Measurements from ENCODE around the gene FBN1. TPM values are rescaled to one million over a fixed set of nuclear protein-coding genes. Genes with fewer than 3 reads are reported as not detected.

FBN1 gene
- total RNA-seq, 6 experiments from 2014 or later: 1.7 to 12.0 (median 8.7) TPM

DNA sequence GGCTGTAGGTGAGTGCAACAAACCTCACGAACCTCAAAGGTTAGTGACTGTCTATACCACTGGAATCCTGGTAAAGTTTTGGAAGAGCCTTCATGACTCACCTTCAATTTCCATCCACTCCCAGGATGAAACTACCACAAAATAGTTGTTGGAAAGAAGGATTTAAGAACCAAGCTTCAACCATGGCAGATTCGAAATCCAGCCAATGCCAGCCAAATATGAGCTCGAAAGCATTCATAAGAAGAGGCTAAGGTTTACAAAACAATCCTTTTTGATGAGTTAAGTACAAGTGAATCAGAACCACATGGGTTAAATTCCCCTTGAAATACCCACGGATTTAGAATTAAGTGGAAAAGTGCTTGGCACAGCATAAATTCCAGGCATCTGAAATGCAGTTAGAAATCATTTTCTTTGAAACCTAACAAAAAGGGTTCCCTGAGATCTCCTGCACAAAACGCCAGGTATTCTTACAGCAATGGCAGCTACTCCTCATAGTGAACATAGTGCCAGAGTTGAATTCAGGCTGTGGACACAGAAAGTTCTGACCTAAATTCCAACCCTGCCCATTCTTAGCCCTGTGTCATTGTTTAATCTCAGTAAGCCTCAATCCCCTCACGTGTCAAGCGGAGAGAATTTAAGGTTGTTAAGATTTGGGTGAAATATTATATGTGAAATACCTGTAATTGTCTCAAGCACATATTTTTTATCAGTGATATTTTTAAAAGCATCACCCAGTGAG is 89.2 kb downstream of the FBN1 start:
- Histone ChIP-seq H3K4me3 (no peak overlapping the region), H3K4me1 (no peaks in the 10 kb centered on the region), H3K36me3 (no peaks in the 10 kb centered on the region), H3K9me3 (no peaks in the 10 kb centered on the region), H3K27me3 (no peaks in the 10 kb centered on the region), H3K27ac (no peak overlapping the region)
- ATAC-seq: no peak
- DNase-seq: no peak
- TF ChIP-seq POLR2A (IDR thresholded peaks at IDR 0.05): no peak
- TF ChIP-seq, protein P1, sequence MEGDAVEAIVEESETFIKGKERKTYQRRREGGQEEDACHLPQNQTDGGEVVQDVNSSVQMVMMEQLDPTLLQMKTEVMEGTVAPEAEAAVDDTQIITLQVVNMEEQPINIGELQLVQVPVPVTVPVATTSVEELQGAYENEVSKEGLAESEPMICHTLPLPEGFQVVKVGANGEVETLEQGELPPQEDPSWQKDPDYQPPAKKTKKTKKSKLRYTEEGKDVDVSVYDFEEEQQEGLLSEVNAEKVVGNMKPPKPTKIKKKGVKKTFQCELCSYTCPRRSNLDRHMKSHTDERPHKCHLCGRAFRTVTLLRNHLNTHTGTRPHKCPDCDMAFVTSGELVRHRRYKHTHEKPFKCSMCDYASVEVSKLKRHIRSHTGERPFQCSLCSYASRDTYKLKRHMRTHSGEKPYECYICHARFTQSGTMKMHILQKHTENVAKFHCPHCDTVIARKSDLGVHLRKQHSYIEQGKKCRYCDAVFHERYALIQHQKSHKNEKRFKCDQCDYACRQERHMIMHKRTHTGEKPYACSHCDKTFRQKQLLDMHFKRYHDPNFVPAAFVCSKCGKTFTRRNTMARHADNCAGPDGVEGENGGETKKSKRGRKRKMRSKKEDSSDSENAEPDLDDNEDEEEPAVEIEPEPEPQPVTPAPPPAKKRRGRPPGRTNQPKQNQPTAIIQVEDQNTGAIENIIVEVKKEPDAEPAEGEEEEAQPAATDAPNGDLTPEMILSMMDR (IDR thresholded peaks at IDR 0.05): no peak
- intact Hi-C loops (cut with DNase I): no loop called here
- WGBS (ENCODE audit: insufficient coverage, low coverage, low lambda C conversion rate, missing lambda C conversion rate): 70% methylated on average over 7 of the region's 7 CpGs

DNA sequence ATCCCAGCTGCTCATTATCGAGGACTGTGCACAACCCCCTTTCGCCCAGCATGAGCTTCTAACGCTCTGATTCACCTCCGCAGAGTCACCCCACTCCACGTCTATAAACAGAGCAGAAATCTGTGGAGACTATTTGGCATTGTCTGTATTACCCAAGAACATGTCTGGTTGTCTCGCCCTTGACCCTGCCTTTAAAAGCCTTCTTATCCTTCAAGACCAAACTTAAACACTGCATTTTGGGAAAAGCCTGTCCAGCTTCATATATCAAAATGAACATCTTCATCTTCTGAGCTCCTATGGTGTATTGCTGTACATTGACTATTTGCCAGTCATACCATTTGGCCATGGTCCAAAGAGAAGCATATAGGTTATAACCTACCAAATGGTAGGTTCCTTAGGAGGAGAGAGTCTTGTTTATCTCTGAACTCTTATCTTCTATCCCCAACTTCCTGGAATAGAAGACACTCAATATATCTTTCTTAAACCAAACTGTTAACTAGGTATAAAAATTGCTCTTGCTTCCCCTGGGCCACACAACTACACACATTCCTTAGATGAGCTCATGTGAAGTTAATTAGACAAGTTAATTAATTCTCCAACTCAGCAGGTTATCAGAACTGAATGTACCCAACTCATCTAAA is 90.1 kb downstream of the FBN1 start:
- H3K36me3 ChIP-seq: no peaks in the 10 kb centered on the region
- TF ChIP-seq POLR2A (IDR thresholded peaks at IDR 0.05): no peak
- TF ChIP-seq, protein P1 (IDR thresholded peaks at IDR 0.05): no peak
- H3K27me3 ChIP-seq: no peaks in the 10 kb centered on the region
- 61% methylated on average over 5 of the region's 6 CpGs for WGBS (ENCODE audit: insufficient coverage, low coverage, low lambda C conversion rate, missing lambda C conversion rate)
- no peaks in the 10 kb centered on the region for H3K4me1 ChIP-seq
- ATAC-seq (no peak), DNase-seq (no peak)
- H3K27ac ChIP-seq: no peak overlapping the region
- H3K4me3 ChIP-seq: no peak overlapping the region
- no peaks in the 10 kb centered on the region for H3K9me3 ChIP-seq
- intact Hi-C loops (cut with DNase I): no loop called here

DNA sequence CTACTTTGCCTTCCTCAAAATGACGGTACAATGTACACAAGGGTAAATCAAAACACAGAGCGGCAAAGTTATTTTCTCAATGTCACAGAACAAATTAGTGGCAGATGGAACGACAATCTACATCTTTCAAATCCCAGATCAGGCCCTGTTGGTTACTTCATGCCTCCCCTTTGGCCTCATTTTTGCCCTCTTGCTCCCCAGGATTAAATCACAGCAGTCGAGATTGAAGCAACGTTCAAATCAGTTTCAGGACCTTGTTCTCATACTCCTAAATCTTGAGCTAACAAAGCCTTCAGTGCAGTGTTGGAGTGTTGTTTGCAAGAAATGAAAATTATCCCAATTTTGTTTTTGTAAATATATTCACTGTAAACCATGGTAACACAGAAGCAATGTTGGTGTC is 91.4 kb downstream of the FBN1 start:
- H3K4me3 ChIP-seq: no peak overlapping the region
- WGBS (ENCODE audit: insufficient coverage, low coverage, low lambda C conversion rate, missing lambda C conversion rate): 74% methylated on average over 5 of the region's 5 CpGs
- no peak for TF ChIP-seq POLR2A (IDR thresholded peaks at IDR 0.05)
- TF ChIP-seq, protein P1 (IDR thresholded peaks at IDR 0.05): no peak

DNA sequence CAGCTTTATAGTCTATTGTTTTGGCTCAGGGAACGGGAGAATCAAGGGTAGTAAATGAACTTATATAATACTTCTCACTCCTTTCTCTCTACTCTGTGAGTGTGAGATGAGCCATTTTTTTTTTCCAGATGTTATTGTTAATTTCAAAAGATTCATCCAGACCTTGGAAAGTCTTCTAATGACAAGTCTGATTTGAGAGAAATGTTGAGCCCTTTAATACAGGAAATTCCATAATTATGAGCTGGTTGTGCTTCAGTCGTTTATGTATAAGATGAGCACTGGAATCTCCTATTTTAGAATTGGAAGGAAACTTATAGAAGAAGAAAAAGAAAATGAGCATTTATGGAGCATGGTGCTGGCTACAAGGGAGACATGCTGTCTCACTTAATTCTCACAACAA is 92.0 kb downstream of the FBN1 start:
- H3K4me3 ChIP-seq: no peak overlapping the region
- no peak for ATAC-seq
- intact Hi-C loops (cut with DNase I): no loop called here
- no peak overlapping the region for H3K27ac ChIP-seq
- H3K9me3 ChIP-seq: no peaks in the 10 kb centered on the region
- H3K27me3 ChIP-seq: no peaks in the 10 kb centered on the region
- no peak for TF ChIP-seq POLR2A (IDR thresholded peaks at IDR 0.05)
- TF ChIP-seq, protein P1 (IDR thresholded peaks at IDR 0.05): no peak
- no peaks in the 10 kb centered on the region for H3K4me1 ChIP-seq
- 61% methylated on average over 2 of the region's 2 CpGs for WGBS (ENCODE audit: insufficient coverage, low coverage, low lambda C conversion rate, missing lambda C conversion rate)
- H3K36me3 ChIP-seq: no peaks in the 10 kb centered on the region
- no peak for DNase-seq

More for the DNA sequence above, 91.4 kb downstream of the FBN1 start:
- no peak for DNase-seq
- no peaks in the 10 kb centered on the region for H3K4me1 ChIP-seq
- no peak overlapping the region for H3K27ac ChIP-seq
- no peaks in the 10 kb centered on the region for H3K9me3 ChIP-seq
- intact Hi-C loops (cut with DNase I): no loop called here
- ATAC-seq: no peak
- no peaks in the 10 kb centered on the region for H3K27me3 ChIP-seq
- H3K36me3 ChIP-seq: no peaks in the 10 kb centered on the region
